MM.1S (cell line): ENCODE data around the gene ADIPOR2.

Experiments used
- DNase-seq: peaks from one replicate; pipeline ENCODE4 v3.0.0-alpha.2; 2015
- H2AFZ ChIP-seq: fragments of 300-600 bp; sonication (generic); 2 replicates; pipeline ENCODE4 v1.6.0; 2016; ENCODE audit warnings: antibody characterized with exemption, low read length
- H3F3A ChIP-seq: fragments of 300-600 bp; sonication (generic); 2 replicates; pipeline ENCODE4 v1.6.1; 2016; ENCODE audit warnings: mild to moderate bottlenecking, antibody characterized with exemption, low read length, moderate library complexity, mixed read lengths; ENCODE audit not compliant: insufficient read depth
- H3K27ac ChIP-seq: fragments of 300-600 bp; sonication (generic); 2 replicates; pipeline ENCODE4 v1.5.1; 2016; ENCODE audit warnings: mild to moderate bottlenecking, low read length
- H3K27me3 ChIP-seq: fragments of 300-600 bp; sonication (generic); replicated peaks from 2 replicates; pipeline ENCODE4 v1.6.0; 2016; ENCODE audit warnings: low read length; ENCODE audit not compliant: insufficient read depth
- H3K36me3 ChIP-seq: fragments of 300-600 bp; sonication (generic); replicated peaks from 2 replicates; pipeline ENCODE4 v1.6.1; 2016; ENCODE audit warnings: mild to moderate bottlenecking, low read length, mixed read lengths; ENCODE audit not compliant: insufficient read depth
- H3K4me1 ChIP-seq: fragments of 300-600 bp; sonication (generic); 2 replicates; pipeline ENCODE4 v1.6.1; 2016; ENCODE audit warnings: low read length, mixed read lengths
- H3K4me2 ChIP-seq: fragments of 300-600 bp; sonication (generic); 2 replicates; pipeline ENCODE4 v1.6.0; 2016; ENCODE audit warnings: low read depth, low read length
- H3K4me3 ChIP-seq: fragments of 300-600 bp; sonication (generic); 2 replicates; pipeline ENCODE4 v1.5.1; 2016; ENCODE audit warnings: low read length, mixed read lengths
- H3K79me2 ChIP-seq: fragments of 300-600 bp; sonication (generic); 2 replicates; pipeline ENCODE4 v1.6.1; 2016; ENCODE audit warnings: mixed run types, low read length, mixed read lengths
- H3K9ac ChIP-seq: fragments of 300-600 bp; sonication (generic); 2 replicates; pipeline ENCODE4 v1.6.1; 2016; ENCODE audit warnings: low read length, mixed read lengths
- H3K9me2 ChIP-seq: fragments of 300-600 bp; sonication (generic); replicated peaks from 2 replicates; pipeline ENCODE4 v1.6.1; 2016; ENCODE audit warnings: mild to moderate bottlenecking, low read length, mixed read lengths; ENCODE audit not compliant: insufficient read depth
- H3K9me3 ChIP-seq: fragments of 300-600 bp; sonication (generic); replicated peaks from 2 replicates; pipeline ENCODE4 v1.6.1; 2016; ENCODE audit warnings: mild to moderate bottlenecking, low read length, mixed read lengths; ENCODE audit not compliant: insufficient read depth
- H4K20me1 ChIP-seq: fragments of 300-600 bp; sonication (generic); 2 replicates; pipeline ENCODE4 v1.6.1; 2016; ENCODE audit warnings: mild to moderate bottlenecking, low read length, moderate library complexity, mixed read lengths; ENCODE audit not compliant: insufficient read depth
- EZH2 ChIP-seq: fragments of 300-600 bp; sonication (generic); optimal IDR thresholded peaks from 2 replicates; pipeline ENCODE3; 2017; ENCODE audit warnings: low read depth, mild to moderate bottlenecking, antibody characterized with exemption, low read length, mixed read lengths
- EZH2phosphoT487 ChIP-seq: fragments of 300-600 bp; sonication (generic); IDR thresholded peaks from 2 replicates; pipeline ENCODE4 v1.6.1; 2018; ENCODE audit warnings: antibody characterized with exemption, low read length
- TF ChIP-seq, protein P1 (sequence below): fragments of 300-600 bp; sonication (generic); IDR thresholded peaks from 2 replicates; pipeline ENCODE4 v1.5.1; 2016; ENCODE audit warnings: antibody characterized with exemption, low read length, mixed read lengths

Gene ADIPOR2

DNA sequence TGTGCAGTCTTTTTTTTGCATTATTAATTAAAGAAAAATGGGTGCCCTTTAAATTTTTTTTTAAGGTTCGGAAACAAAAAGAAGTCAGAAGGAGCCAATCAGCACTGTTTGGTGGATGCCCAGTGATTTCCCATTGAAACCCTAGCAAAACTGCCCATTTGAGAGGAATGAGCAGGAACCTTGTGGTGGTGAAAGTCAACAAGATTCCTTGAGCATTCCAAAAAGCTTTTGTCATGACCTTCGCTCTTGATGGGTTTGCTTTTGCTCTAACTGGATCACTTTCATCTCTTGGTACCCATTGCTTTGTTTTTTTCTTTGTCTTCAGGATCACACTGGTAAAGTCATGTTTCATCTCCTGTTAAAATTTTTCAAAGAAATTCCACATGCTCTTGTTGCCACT lies 54.1 kb downstream of the ADIPOR2 start:
- Histone ChIP-seq H3K36me3 (no peaks in the 10 kb centered on the region), H3K79me2 (peaks cover 50% of the 10 kb centered on the region), H3K4me2 (no peak overlapping the region), H3K9me2 (no peaks in the 10 kb centered on the region), H3K4me3 (no peak overlapping the region), H3F3A (no peaks in the 10 kb centered on the region), H4K20me1 (no peaks in the 10 kb centered on the region), H3K9me3 (no peaks in the 10 kb centered on the region), H3K27ac (no peak overlapping the region), H2AFZ (no peak overlapping the region), H3K4me1 (no peaks in the 10 kb centered on the region), H3K27me3 (no peaks in the 10 kb centered on the region), H3K9ac (no peak overlapping the region)
- no peak for DNase-seq
- TF ChIP-seq, protein P1, sequence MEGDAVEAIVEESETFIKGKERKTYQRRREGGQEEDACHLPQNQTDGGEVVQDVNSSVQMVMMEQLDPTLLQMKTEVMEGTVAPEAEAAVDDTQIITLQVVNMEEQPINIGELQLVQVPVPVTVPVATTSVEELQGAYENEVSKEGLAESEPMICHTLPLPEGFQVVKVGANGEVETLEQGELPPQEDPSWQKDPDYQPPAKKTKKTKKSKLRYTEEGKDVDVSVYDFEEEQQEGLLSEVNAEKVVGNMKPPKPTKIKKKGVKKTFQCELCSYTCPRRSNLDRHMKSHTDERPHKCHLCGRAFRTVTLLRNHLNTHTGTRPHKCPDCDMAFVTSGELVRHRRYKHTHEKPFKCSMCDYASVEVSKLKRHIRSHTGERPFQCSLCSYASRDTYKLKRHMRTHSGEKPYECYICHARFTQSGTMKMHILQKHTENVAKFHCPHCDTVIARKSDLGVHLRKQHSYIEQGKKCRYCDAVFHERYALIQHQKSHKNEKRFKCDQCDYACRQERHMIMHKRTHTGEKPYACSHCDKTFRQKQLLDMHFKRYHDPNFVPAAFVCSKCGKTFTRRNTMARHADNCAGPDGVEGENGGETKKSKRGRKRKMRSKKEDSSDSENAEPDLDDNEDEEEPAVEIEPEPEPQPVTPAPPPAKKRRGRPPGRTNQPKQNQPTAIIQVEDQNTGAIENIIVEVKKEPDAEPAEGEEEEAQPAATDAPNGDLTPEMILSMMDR = no peak
- TF ChIP-seq EZH2phosphoT487 = no peak
- no peak for TF ChIP-seq EZH2

DNA sequence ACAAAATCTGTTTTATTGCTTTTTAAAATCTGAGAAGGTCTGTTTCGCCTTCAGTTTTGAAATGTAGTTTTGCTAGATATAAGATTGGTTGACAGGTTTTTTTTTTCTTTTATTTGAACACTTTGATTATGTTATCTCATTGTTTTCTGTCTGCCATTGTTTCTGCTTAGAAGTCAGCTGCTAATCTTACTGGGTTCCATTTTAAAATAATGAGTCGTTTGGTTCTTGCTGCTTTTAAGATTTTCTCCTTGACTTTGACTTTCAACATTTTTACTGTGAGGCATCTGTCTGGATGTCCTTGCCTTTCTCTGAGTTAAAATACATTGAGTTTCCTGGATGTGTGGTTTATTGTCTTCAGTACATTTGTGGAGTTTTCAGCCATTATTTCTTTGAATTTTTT lies 56.7 kb downstream of the ADIPOR2 start:
- Histone ChIP-seq H3F3A (no peaks in the 10 kb centered on the region), H3K4me2 (no peak overlapping the region), H2AFZ (no peak overlapping the region), H3K9me2 (no peaks in the 10 kb centered on the region), H3K4me1 (no peaks in the 10 kb centered on the region), H3K9me3 (no peaks in the 10 kb centered on the region), H3K9ac (no peak overlapping the region), H3K36me3 (no peaks in the 10 kb centered on the region), H3K4me3 (no peak overlapping the region), H3K27me3 (no peaks in the 10 kb centered on the region), H3K79me2 (peaks cover 38% of the 10 kb centered on the region), H3K27ac (no peak overlapping the region), H4K20me1 (no peaks in the 10 kb centered on the region)
- no peak for DNase-seq
- TF ChIP-seq EZH2 = no peak
- TF ChIP-seq, protein P1 = no peak
- TF ChIP-seq EZH2phosphoT487 = no peak

DNA sequence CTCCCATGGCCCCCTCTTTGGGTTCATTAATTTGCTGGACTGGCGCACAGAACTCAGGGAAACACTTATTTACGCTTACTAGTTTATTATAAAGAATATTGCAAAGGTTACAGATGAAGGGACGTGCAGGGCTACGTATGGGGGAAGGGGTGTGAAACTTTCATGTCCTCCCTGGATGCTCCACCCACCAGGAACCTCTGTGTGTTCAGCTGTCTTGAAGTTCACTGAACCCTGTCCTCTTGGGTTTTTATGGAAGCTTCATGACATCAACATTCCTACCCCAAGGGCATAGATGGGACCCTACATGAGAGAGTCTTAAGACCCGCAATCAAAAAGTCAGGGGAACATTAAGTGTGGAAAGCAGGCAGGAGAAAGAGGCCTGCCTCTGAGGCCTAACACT lies 58.1 kb downstream of the ADIPOR2 start:
- Histone ChIP-seq H3K4me1 (no peaks in the 10 kb centered on the region), H3K4me2 (no peak overlapping the region), H3K79me2 (peaks cover 39% of the 10 kb centered on the region)

More for the DNA sequence above, 58.1 kb downstream of the ADIPOR2 start:
- Histone ChIP-seq H2AFZ (no peak overlapping the region), H3K9ac (no peak overlapping the region), H3K9me3 (no peaks in the 10 kb centered on the region), H3F3A (no peaks in the 10 kb centered on the region), H3K9me2 (no peaks in the 10 kb centered on the region), H3K4me3 (no peak overlapping the region), H3K27ac (no peak overlapping the region), H4K20me1 (no peaks in the 10 kb centered on the region), H3K36me3 (no peaks in the 10 kb centered on the region), H3K27me3 (no peaks in the 10 kb centered on the region)
- DNase-seq = no peak
- TF ChIP-seq, protein P1 = no peak
- TF ChIP-seq EZH2 (no peak), EZH2phosphoT487 (no peak)
